HCT116 (cell line): ENCODE results near the gene SND1. TPM values are rescaled to one million over a fixed set of nuclear protein-coding genes. Genes with fewer than 3 reads are reported as not detected.

Experiments used
- ATAC-seq: fragments of 200-7000 bp; cut with Tn5 transposase; 2 replicates; pipeline ENCODE4 v1.9.1; 2020; ENCODE audit warnings: mild to moderate bottlenecking, moderate library complexity
- BruUV-seq: library from RNA; stranded (reverse); fragments of 400-500 nt; replicated peaks from 2 replicates; lab custom pipeline; 2021; lab: Mats Ljungman, UMichigan
- CTCF ChIA-PET: fragments of 300-600 bp; sonication (Branson Sonifier 250); formaldehyde crosslinking; loops from one replicate; lab custom pipeline; 2021; ENCODE audit warnings: antibody characterized with exemption; lab: Charles Lee
- POLR2A ChIA-PET: fragments of 300-600, 350-600 bp; sonication (Branson Sonifier 250); formaldehyde crosslinking; loops from one replicate; lab custom pipeline; 2021; ENCODE audit warnings: antibody characterized with exemption; lab: Charles Lee
- RAD21 ChIA-PET, 2 experiments: fragments of 300-600 bp; sonication (Branson Sonifier 250); formaldehyde crosslinking; loops; one replicate each; lab custom pipeline; 2023; ENCODE audit warnings: low total read pairs in 2 of 2; ENCODE audit not compliant: uncharacterized antibody in 2 of 2, unreplicated experiment in 2 of 2, low non-redundant PET in 1 of 2; lab: Charles Lee
- DNase-seq: peaks from one replicate; pipeline ENCODE4 v3.0.0-alpha.2; 2010; ENCODE audit warnings: low read depth, low spot score
- H2AFZ ChIP-seq: fragments of 200-600 bp; shearing (Covaris generic), sonication (generic); 2 replicates; pipeline ENCODE4 v1.6.1; 2017; ENCODE audit warnings: low read depth, mixed run types, mixed read lengths, antibody characterized with exemption, low read length; ENCODE audit not compliant: poor library complexity, severe bottlenecking
- H3K27ac ChIP-seq: 2 replicates; pipeline ENCODE4 v1.5.1; 2012; ENCODE audit warnings: low read depth, low read length
- H3K27me3 ChIP-seq: fragments of 200-600 bp; sonication (generic); 2 replicates; pipeline ENCODE4 v1.6.1; 2016; ENCODE audit warnings: mixed run types, low read length, mixed read lengths; ENCODE audit not compliant: insufficient read depth
- H3K36me3 ChIP-seq, 2 experiments: fragments of 200-500 bp in 1 of 2; fragments of 200-600 bp in 1 of 2; sonication (Bioruptor generic) in 1 of 2; sonication (generic) in 1 of 2; 2 replicates each; pipeline versions ENCODE4 v1.5.1 to v1.6.1; 2014 to 2016; ENCODE audit warnings: low read length in 2 of 2, inconsistent platforms in 1 of 2, mixed read lengths in 1 of 2, mixed run types in 1 of 2; ENCODE audit not compliant: insufficient read depth in 2 of 2, control insufficient read depth in 1 of 2
- H3K4me1 ChIP-seq, 2 experiments: fragments of 200-600 bp in 1 of 2; sonication (generic) in 1 of 2; 2 replicates each; pipeline versions ENCODE4 v1.5.1 to v1.6.1; 2012 to 2017; ENCODE audit warnings: low read length in 2 of 2, inconsistent platforms in 1 of 2, mild to moderate bottlenecking in 1 of 2, mixed read lengths in 1 of 2, mixed run types in 1 of 2, moderate library complexity in 1 of 2; ENCODE audit not compliant: insufficient read depth in 2 of 2, control insufficient read depth in 1 of 2
- H3K4me2 ChIP-seq: fragments of 200-600 bp; sonication (generic); 2 replicates; pipeline ENCODE4 v1.6.1; 2017; ENCODE audit warnings: mixed run types, low read length, mixed read lengths
- H3K4me3 ChIP-seq, 2 experiments: fragments of 200-600 bp in 1 of 2; sonication (generic) in 1 of 2; replicated peaks in 1 of 2; 2 replicates each; pipeline ENCODE4 v1.5.1; 2011 to 2016; ENCODE audit warnings: low read length in 2 of 2, control low read depth in 1 of 2, low read depth in 1 of 2, mild to moderate bottlenecking in 1 of 2, mixed read lengths in 1 of 2, mixed run types in 1 of 2
- H3K79me2 ChIP-seq: fragments of 200-600 bp; sonication (generic); 2 replicates; pipeline ENCODE4 v1.6.1; 2017; ENCODE audit warnings: mild to moderate bottlenecking, mixed run types, low read length, moderate library complexity, mixed read lengths; ENCODE audit not compliant: insufficient read depth
- H3K9ac ChIP-seq: fragments of 200-600 bp; sonication (generic); 2 replicates; pipeline ENCODE4 v1.6.1; 2016; ENCODE audit warnings: low read length, mixed read lengths
- H3K9me2 ChIP-seq: fragments of 200-600 bp; sonication (generic), shearing (Covaris generic); 2 replicates; pipeline ENCODE4 v1.6.1; 2017; ENCODE audit warnings: mixed run types, mild to moderate bottlenecking, moderate library complexity; ENCODE audit not compliant: insufficient read depth
- H3K9me3 ChIP-seq, 2 experiments: fragments of 200-500 bp in 1 of 2; fragments of 200-600 bp in 1 of 2; sonication (Bioruptor generic) in 1 of 2; sonication (generic) in 1 of 2; 2 replicates each; pipeline ENCODE4 v1.6.1; 2014 to 2017; ENCODE audit warnings: low read length in 2 of 2, mixed read lengths in 2 of 2, inconsistent platforms in 1 of 2, low read depth in 1 of 2, mild to moderate bottlenecking in 1 of 2, mixed run types in 1 of 2, moderate library complexity in 1 of 2; ENCODE audit not compliant: control insufficient read depth in 1 of 2, insufficient read depth in 1 of 2
- H4K20me1 ChIP-seq: fragments of 200-600 bp; sonication (generic), shearing (Covaris generic); 2 replicates; pipeline ENCODE4 v1.6.1; 2017; ENCODE audit warnings: mixed run types, mild to moderate bottlenecking, moderate library complexity; ENCODE audit not compliant: insufficient read depth
- ATF3 ChIP-seq: IDR thresholded peaks from 2 replicates; pipeline ENCODE4 v1.6.1; 2012
- CBX3 ChIP-seq: IDR thresholded peaks from 2 replicates; pipeline ENCODE4 v1.6.1; 2012; ENCODE audit warnings: low read depth
- CEBPB ChIP-seq: IDR thresholded peaks from 2 replicates; pipeline ENCODE4 v1.6.1; 2012; ENCODE audit warnings: low read depth
- CTCF ChIP-seq, 3 experiments: fragments of 200-600 bp in 1 of 3; sonication (generic) in 1 of 3; IDR thresholded peaks in 2 of 3; conservative IDR thresholded peaks in 1 of 3; 2 replicates each; pipeline ENCODE4 v1.5.1; 2012 to 2017; ENCODE audit warnings: low read depth in 2 of 3, low read length in 2 of 3, antibody characterized with exemption in 1 of 3, borderline replicate concordance in 1 of 3, control low read depth in 1 of 3, mild to moderate bottlenecking in 1 of 3, mixed read lengths in 1 of 3, mixed run types in 1 of 3, moderate library complexity in 1 of 3; ENCODE audit not compliant: insufficient read depth in 1 of 3
- ELF1 ChIP-seq: IDR thresholded peaks from 2 replicates; pipeline ENCODE4 v1.6.1; 2012; ENCODE audit warnings: low read depth, borderline replicate concordance
- EZH2 ChIP-seq: fragments of 200-600 bp; sonication (generic); IDR thresholded peaks from 2 replicates; pipeline ENCODE4 v1.6.1; 2017; ENCODE audit warnings: antibody characterized with exemption, mixed run types
- FOSL1 ChIP-seq: IDR thresholded peaks from 2 replicates; pipeline ENCODE4 v1.6.1; 2012; ENCODE audit warnings: low read depth
- JUND ChIP-seq: IDR thresholded peaks from 2 replicates; pipeline ENCODE4 v1.6.1; 2012
- MAX ChIP-seq: IDR thresholded peaks from 2 replicates; pipeline ENCODE4 v1.6.1; 2012
- POLR2A ChIP-seq: IDR thresholded peaks from 2 replicates; pipeline ENCODE4 v1.7.0; 2011; ENCODE audit warnings: borderline replicate concordance; ENCODE audit not compliant: insufficient read depth, insufficient read length; ENCODE audit errors: extremely low read depth
- RAD21 ChIP-seq: IDR thresholded peaks from 2 replicates; pipeline ENCODE4 v1.6.1; 2012; ENCODE audit warnings: low read depth, mild to moderate bottlenecking
- SP1 ChIP-seq: IDR thresholded peaks from 2 replicates; pipeline ENCODE4 v1.6.1; 2012; ENCODE audit warnings: low read depth
- TCF7L2 ChIP-seq: IDR thresholded peaks from 2 replicates; pipeline ENCODE4 v1.7.0; 2011; ENCODE audit warnings: borderline replicate concordance, inconsistent platforms; ENCODE audit not compliant: insufficient read depth, insufficient read length; ENCODE audit errors: extremely low read depth
- ZBTB33 ChIP-seq: IDR thresholded peaks from 2 replicates; pipeline ENCODE4 v1.6.1; 2011; ENCODE audit warnings: mild to moderate bottlenecking, low read length, moderate library complexity; ENCODE audit not compliant: insufficient replicate concordance; ENCODE audit errors: extremely low read depth
- ZFX ChIP-seq: fragments of 450-650 bp; IDR thresholded peaks from 2 replicates; pipeline ENCODE4 v1.6.1; 2017
- ZNF274 ChIP-seq: fragments of 200-500 bp; sonication (Bioruptor generic); IDR thresholded peaks from 2 replicates; pipeline ENCODE4 v1.6.1; 2014; ENCODE audit warnings: mild to moderate bottlenecking, low read depth, low read length, inconsistent platforms
- intact Hi-C: fragments of 100-400 bp; cut with micrococcal nuclease; formaldehyde crosslinking; loops from 2 replicates; pipeline ENCODE4 v1.10.0; 2022
- total RNA-seq: library from RNA; stranded (reverse); gene quantifications from one replicate; pipeline ENCODE4 v1.2.1, GENCODE V29; 2021; ENCODE audit not compliant: unreplicated experiment

The SND1 gene
- total RNA-seq, 1 experiment from 2014 or later = 169 TPM

GRCh38 chr7:127928852-127929251, 276.9 kb downstream of the SND1 start (continued):
- TF ChIP-seq ATF3 (no peak), JUND (no peak), RAD21 (no peak), EZH2 (no peak), CTCF (IDR thresholded peaks at IDR 0.05 in 2 of 3, conservative IDR thresholded peaks at IDR 0.05 in 1 of 3; ENCODE audit: borderline replicate concordance in 1 of 3, insufficient read depth in 1 of 3, low read depth in 2 of 3, low read length in 2 of 3) (no peak), ELF1 (no peak), CEBPB (no peak)

- TF ChIP-seq ZFX (no peak), SP1 (no peak), TCF7L2 (no peak), RAD21 (no peak), CBX3 (no peak), ATF3 (no peak), MAX (no peak), POLR2A (no peak), ZNF274 (no peak), ZBTB33 (no peak), CTCF (IDR thresholded peaks at IDR 0.05 in 2 of 3, conservative IDR thresholded peaks at IDR 0.05 in 1 of 3; ENCODE audit: borderline replicate concordance in 1 of 3, insufficient read depth in 1 of 3, low read depth in 2 of 3, low read length in 2 of 3) (no peak), FOSL1 (no peak)
- H3K79me2 ChIP-seq = peaks cover 8% of the 10 kb centered on the region; the same call in 1 of the 2 replicates
- no peak for ATAC-seq
- intact Hi-C loops = no loop called here
- no peak for DNase-seq
- POLR2A ChIA-PET = no interaction called here
- no peaks in the 10 kb centered on the region for H3K9me3 ChIP-seq
- no peaks in the 10 kb centered on the region for H3K4me1 ChIP-seq
- CTCF ChIA-PET = no interaction called here
- H3K36me3 ChIP-seq = peaks cover 8 to 19% of the 10 kb centered on the region in 2 experiments; a peak in 2 of 4 replicates
- no TSS peak for BruUV-seq
- RAD21 ChIA-PET = no interaction called here
- H3K9me2 ChIP-seq = no peaks in the 10 kb centered on the region
- no peak overlapping the region for H2AFZ ChIP-seq
- H3K9ac ChIP-seq = no peak overlapping the region
- no peak overlapping the region for H3K27ac ChIP-seq
- H4K20me1 ChIP-seq = no peaks in the 10 kb centered on the region; the same call in 1 of the 2 replicates
- H3K27me3 ChIP-seq = no peaks in the 10 kb centered on the region
- no peak overlapping the region for H3K4me3 ChIP-seq
- H3K4me2 ChIP-seq = no peak overlapping the region
Observed at GRCh38 chr7:127930341-127931328, 278.6 kb downstream of the SND1 start.
